NOMO-1 (cell line): ENCODE data around the gene SLC44A1.

ENCODE experiments used
- DNase-seq, 2 experiments: peaks; one replicate each; lab custom pipeline; 2025; ENCODE audit not compliant: unreplicated experiment in 2 of 2; lab: John Stamatoyannopoulos, UW

Gene SLC44A1

GRCh38 chr9:105330201-105330600 lies 85.8 kb downstream of the SLC44A1 start:
- no peak for DNase-seq

- DNase-seq = no peak
These were observed 86.3 kb downstream of the SLC44A1 start for GRCh38 chr9:105330755-105331154.

GRCh38 chr9:105331160-105331559 lies 86.7 kb downstream of the SLC44A1 start:
- DNase-seq = no peak

GRCh38 chr9:105331755-105332154 lies 87.3 kb downstream of the SLC44A1 start:
- no peak for DNase-seq

- no peak for DNase-seq
These were observed 88.0 kb downstream of the SLC44A1 start for GRCh38 chr9:105332471-105332870.

GRCh38 chr9:105333076-105333475 lies 88.6 kb downstream of the SLC44A1 start:
- DNase-seq = no peak

- DNase-seq = no peak
These were observed 89.4 kb downstream of the SLC44A1 start for GRCh38 chr9:105333811-105334210.

GRCh38 chr9:105338308-105338707 lies 93.9 kb downstream of the SLC44A1 start:
- DNase-seq = no peak

- no peak for DNase-seq
These were observed 95.4 kb downstream of the SLC44A1 start for GRCh38 chr9:105339849-105340248.

GRCh38 chr9:105341434-105342146 lies 97.1 kb downstream of the SLC44A1 start:
- DNase-seq = no peak

- DNase-seq = no peak
These were observed 97.7 kb downstream of the SLC44A1 start for GRCh38 chr9:105342147-105342505.

- DNase-seq = no peak
These were observed 99.8 kb downstream of the SLC44A1 start for GRCh38 chr9:105344283-105344682.

GRCh38 chr9:105345626-105346025 lies 101.2 kb downstream of the SLC44A1 start:
- DNase-seq = no peak

GRCh38 chr9:105346273-105346672 lies 101.8 kb downstream of the SLC44A1 start:
- no peak for DNase-seq

GRCh38 chr9:105354448-105354847 lies 110.0 kb downstream of the SLC44A1 start:
- no peak for DNase-seq

GRCh38 chr9:105355781-105356180 lies 111.3 kb downstream of the SLC44A1 start:
- DNase-seq = no peak

GRCh38 chr9:105357937-105358336 lies 113.5 kb downstream of the SLC44A1 start:
- no peak for DNase-seq

- no peak for DNase-seq
These were observed 115.4 kb downstream of the SLC44A1 start for GRCh38 chr9:105359892-105360291.

GRCh38 chr9:105360344-105360743 lies 115.9 kb downstream of the SLC44A1 start:
- no peak for DNase-seq

GRCh38 chr9:105361873-105362272 lies 117.4 kb downstream of the SLC44A1 start:
- no peak for DNase-seq

- DNase-seq = no peak
These were observed 118.0 kb downstream of the SLC44A1 start for GRCh38 chr9:105362470-105362869.

GRCh38 chr9:105363837-105364236 lies 119.4 kb downstream of the SLC44A1 start:
- DNase-seq = no peak

- DNase-seq = no peak
These were observed 125.5 kb downstream of the SLC44A1 start for GRCh38 chr9:105369911-105370310.
